AG09319 (cell line): ENCODE data around the gene GPR17.

ENCODE experiments used
- DNase-seq: peaks from one replicate; pipeline ENCODE4 v3.0.0-alpha.2; 2010; ENCODE audit warnings: low read depth; ENCODE audit errors: extremely low read depth
- CTCF ChIP-seq: IDR thresholded peaks from 2 replicates; pipeline ENCODE4 v1.5.1; 2011; ENCODE audit warnings: low read depth, mild to moderate bottlenecking, inconsistent platforms, low read length, moderate library complexity

GPR17 gene

GRCh38 chr2:127650785-127651380 is 4.9 kb downstream of the GPR17 start:
- no peak for TF ChIP-seq CTCF
- no peak for DNase-seq

- no peak for TF ChIP-seq CTCF
Measured at GRCh38 chr2:127651381-127651809, 5.4 kb downstream of the GPR17 start.

GRCh38 chr2:127651971-127652550 is 6.1 kb downstream of the GPR17 start:
- no peak for TF ChIP-seq CTCF

More at GRCh38 chr2:127651381-127651809, 5.4 kb downstream of the GPR17 start:
- no peak for DNase-seq

GRCh38 chr2:127652786-127653357 is 6.9 kb downstream of the GPR17 start:
- no peak for TF ChIP-seq CTCF
- DNase-seq: no peak

More at GRCh38 chr2:127651971-127652550, 6.1 kb downstream of the GPR17 start:
- no peak for DNase-seq

- no peak for TF ChIP-seq CTCF
- DNase-seq: no peak
Measured at GRCh38 chr2:127653421-127654083, 7.6 kb downstream of the GPR17 start.

- TF ChIP-seq CTCF: no peak
- DNase-seq: no peak
Measured at GRCh38 chr2:127654084-127654837, 8.3 kb downstream of the GPR17 start.

- TF ChIP-seq CTCF: no peak
- DNase-seq: no peak
Measured at GRCh38 chr2:127654838-127655175, 8.9 kb downstream of the GPR17 start.
